Sciatic nerve (tissue), 2 donors: ENCODE results near the gene LRRC31. TPM values are rescaled to one million over a fixed set of nuclear protein-coding genes. Genes with fewer than 3 reads are reported as not detected.

ENCODE experiments used
- ATAC-seq: fragments of 200-7000 bp; cut with Tn5 transposase; one replicate; pipeline ENCODE4 v1.9.1; 2020; ENCODE audit warnings: mild to moderate bottlenecking, moderate library complexity
- DNase-seq: peaks from one replicate; pipeline ENCODE4 v3.0.0-alpha.2; 2020; ENCODE audit warnings: low spot score
- intact Hi-C: fragments of 100-400 bp; cut with DNase I; formaldehyde crosslinking; loops from one replicate; pipeline ENCODE4 v1.14.2; 2022
- total RNA-seq: library from RNA; stranded (reverse); fragmentation: NEBNext Ultra II Directional; extraction: Animal tissue kit (Norgen Biotek cat#: 25700); gene quantifications from one replicate; pipeline ENCODE4 v1.2.1, GENCODE V29; 2021
- donor health status: DM: no; HTN: no; CAD: no.
- donor health status: DM: no; HTN: no; CAD: no.

Gene LRRC31
- total RNA-seq = not detected

DNA sequence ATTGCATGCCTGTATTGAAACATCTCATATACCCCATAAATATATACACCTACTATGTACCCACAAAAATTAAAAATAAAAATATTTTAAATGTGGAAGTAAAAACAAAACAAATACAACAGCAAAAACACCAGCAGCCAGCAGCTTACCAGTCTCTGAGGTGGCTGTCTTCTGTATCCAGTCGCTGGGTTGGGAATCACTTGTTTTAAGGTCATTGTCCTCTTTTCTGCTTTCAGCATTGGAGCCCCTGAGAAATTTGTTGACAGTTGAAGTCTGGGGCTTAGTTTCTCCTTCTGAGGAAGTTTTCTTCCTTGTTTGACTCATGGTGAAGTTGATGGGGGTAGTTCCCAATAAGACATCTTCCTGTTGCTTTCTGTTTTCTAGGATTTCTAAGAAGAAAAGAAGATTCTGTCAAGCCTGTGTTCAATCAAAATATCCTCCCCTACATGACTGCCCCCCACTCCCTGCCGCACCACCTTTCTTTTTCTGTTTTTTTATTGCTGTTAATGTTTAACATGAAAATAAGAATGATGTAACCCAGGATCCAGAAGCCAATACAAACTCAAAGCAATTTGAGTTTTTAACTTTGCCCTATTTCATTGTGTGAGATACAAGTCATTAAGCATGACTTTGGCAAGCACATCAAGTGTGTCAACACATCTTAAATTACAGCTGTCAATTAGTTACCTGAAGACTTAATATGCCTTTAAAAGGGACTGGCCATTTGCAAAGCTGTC is at the start of gene LRRC31:
Gene LRRC31 (minus strand): TSS at position 452 of the 737 bp plus-strand sequence. CDS start 128 bp downstream, at position 324.
- DNase-seq = no peak

DNA sequence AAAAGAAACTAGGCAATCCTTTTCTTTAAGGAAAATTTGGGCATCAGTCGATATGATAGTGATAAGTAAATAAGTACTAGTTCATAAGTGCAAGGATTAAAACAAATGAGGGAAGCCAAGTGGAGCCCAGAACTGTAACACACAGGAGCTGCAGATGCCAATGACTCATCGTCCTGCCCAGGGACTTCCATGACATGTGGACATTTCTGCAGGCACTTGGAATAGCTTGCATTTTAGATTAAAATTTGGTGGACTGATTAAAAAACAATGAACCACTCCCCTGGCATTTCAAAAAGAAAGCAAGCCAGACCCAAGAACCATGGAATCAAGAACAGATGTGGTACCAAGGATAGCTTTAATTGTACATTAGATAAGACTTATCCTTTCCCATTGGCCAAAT is 44.6 kb upstream of the LRRC31 start:
- ATAC-seq = no peak
- intact Hi-C loops = no loop called here
- no peak for DNase-seq

More for the DNA sequence above, at the start of gene LRRC31:
- intact Hi-C loops = no loop called here
- no peak for ATAC-seq

DNA sequence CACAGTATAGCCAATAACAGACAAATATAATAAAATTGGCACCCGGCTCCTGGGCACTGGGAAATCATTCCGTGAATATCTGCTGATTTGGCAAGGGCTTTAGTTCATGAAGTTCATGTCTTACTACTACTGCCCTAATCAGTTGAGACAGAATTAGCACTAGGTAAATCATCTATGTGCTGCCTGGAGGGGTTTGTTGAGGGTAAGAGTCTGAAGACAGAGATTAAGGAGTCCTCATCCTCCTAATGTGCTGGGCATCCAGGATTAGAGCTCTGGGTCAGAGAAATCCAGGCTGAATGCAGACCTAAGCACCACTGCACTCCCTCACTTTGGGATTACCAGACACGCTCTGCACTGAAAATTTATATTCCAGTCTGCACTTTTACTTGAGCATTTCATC is 43.6 kb upstream of the LRRC31 start:
- no peak for ATAC-seq
- intact Hi-C loops = no loop called here
- DNase-seq = no peak

DNA sequence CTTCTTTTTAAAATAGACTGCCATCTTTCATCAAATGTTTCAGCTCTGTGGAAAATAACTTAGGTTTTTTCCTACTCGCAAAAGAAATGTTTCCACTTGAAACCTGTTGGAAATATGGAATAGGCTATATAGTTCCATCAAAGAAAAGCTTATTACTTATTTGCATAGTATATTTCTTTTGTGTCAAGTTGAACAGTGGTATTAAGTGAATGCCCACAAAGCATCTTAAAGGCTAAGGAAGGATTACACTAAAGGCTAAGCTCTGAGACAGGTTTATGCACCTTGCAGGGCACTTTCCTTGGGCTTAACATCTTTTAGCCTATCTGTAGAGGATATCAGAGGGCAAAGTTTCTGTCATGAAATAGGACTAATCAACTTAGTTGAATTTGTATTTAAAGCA is 41.5 kb upstream of the LRRC31 start, which contains the start of gene SAMD7:
Gene SAMD7 (plus strand): TSS at position 301 of the 400 bp plus-strand sequence. CDS start 7,927 bp downstream, outside the sequence.
- no peak for ATAC-seq
- intact Hi-C loops = no loop called here

DNA sequence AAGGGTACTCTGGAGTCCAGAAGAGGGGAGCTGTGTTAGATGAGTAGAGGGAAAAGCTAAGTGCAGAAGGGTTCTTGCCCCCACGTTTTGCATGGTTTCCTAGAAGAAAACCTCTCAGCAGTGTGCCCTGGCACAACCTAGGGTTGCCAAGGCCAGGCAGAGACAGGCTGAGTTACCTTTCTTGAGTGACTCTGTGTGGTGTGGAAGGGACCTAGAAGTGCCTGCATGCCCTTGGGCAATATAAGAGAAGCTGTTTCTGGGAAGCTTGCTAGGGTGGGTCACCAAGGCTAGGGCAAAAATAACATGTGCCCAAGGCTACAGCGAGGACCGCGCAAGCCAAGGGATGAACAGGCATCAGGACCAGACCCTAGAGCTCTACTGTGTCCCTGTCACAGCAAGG is 38.2 kb upstream of the LRRC31 start:
- ATAC-seq = no peak
- intact Hi-C loops = no loop called here
- no peak for DNase-seq

More for the DNA sequence above, 41.5 kb upstream of the LRRC31 start, which contains the start of gene SAMD7:
- no peak for DNase-seq

DNA sequence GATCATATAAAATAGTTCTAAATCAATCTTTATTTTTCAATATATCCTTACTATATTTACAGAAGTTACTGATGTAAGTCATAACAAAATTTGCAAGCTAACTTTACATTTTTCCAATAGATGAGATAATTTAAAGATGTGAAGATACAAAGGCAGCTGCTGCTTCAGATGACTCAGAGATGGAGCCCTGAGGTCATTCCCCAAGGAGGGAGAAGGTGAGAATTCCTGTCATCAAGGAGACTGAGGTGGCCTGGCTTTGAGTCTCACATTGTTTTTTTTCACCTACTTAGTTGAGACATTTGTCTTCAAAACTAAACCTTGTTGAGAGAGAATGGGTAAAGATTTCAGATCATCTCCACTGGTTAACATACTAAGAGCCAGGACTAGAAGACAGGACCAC is 37.7 kb upstream of the LRRC31 start:
- intact Hi-C loops = no loop called here
- DNase-seq (no peak), ATAC-seq (no peak)

DNA sequence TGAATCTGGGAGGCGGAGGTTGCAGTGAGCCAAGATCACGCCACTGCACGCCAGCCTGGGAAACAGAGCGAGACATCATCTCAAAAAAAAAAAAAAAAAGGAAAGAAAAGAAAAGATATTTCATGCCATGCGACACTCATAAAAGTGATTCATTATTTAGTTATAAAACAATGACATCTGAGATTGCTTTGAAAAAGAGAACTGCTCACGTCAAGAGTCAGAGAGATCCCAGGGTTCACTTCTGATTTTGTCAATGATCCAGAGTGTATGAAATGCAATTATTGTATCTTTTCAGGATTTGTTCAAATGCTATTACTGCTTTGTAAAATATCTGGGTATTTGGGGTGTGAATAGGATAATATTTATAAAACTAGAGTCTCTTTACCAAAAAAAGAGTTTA is 35.7 kb upstream of the LRRC31 start:
- DNase-seq (no peak), ATAC-seq (no peak)
- intact Hi-C loops = no loop called here

DNA sequence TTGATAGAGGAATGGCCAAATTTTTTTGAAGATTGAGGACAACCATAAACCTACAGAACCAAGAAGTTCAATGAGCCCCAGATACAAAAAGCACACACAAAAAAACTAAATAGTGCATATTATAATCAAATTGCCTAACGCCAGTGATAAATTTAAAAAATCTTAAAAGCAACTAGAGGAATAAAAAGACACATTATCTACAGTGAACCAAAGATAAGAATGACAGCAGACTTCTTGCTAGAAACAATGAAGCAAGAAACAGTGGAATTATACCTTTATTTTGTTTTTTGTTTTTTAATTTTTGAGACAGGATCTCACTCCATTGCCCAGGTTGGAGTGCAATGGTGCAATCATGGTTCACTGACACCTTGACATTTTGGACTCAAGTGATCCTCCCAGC is 31.7 kb upstream of the LRRC31 start:
- intact Hi-C loops = no loop called here
- ATAC-seq (no peak), DNase-seq (no peak)

DNA sequence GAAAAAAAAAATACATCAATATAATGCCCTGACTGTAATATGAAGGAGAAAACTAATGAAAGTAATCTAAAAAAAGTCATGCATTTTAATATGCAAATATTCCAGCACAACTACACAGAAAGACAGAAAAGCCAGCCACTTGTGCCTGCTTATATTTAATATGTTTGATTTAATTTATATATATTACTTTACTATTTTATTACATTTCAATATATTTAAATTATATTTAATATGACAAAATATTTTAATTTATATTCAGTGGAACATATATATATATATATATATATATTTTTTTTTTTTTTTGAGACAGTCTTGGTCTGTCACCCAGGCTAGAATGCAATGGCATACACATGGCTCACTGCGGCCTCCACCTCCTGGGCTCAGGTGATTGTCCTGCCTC is 27.5 kb upstream of the LRRC31 start:
- intact Hi-C loops = no loop called here
- ATAC-seq (no peak), DNase-seq (no peak)

DNA sequence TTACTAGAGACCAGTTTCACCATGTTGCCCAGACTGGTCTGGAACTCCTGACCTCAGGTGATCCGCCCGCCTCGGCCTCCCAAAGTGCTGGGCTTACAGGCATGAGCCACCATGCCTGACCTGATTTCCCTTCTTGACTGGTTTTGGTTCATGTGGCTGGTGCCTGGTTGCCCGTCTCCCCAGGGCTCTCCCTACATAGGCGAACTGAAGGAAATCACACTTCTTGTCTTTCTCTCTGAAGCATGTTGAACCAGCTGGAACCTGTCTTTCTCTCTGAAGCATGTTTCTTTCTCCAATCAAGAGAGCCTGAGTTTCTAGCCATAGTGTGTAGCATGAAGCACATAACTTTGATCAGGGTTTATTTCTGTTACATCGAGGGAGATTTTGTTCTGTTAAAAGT is 25.3 kb upstream of the LRRC31 start:
- intact Hi-C loops = no loop called here
- ATAC-seq = no peak
- DNase-seq = no peak

DNA sequence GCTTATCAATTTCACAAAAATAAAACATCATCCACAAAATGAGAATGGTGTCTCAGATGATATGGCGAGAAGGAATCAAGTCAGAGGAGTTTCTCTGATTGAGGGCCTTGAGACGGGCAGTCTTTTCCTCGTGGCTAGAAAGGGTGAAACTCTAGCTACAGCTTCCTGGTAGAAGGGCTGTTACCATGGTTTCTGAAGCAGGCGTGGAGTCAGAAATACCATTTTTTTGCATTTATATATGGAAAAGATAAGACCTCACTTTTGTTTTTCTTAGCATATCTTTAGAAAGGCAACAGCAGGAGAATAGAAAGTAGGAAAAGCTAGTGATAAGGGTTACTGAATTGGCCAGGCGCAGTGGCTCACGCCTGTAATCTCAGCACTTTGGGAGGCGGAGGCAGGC is 24.4 kb upstream of the LRRC31 start:
- ATAC-seq (no peak), DNase-seq (no peak)
- intact Hi-C loops = no loop called here

DNA sequence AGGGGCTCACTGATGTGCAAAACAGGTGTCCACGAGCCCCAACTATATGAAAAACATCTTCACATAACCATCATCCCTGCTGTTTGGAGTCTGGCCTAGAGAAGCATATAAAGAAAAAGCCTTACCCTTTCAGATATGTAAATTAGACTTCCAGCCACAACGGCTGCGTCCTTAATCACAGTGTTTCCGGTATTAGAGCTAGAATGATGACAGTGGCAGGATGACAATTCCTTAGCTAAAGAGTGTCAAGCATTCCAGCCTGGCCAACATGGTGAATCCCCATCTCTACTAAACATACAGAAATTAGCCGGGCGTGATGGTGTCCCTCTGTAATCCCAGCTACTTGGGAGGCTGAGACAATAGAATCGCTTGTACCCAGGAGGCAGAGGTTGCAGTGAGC is 22.2 kb upstream of the LRRC31 start:
- intact Hi-C loops = no loop called here
- ATAC-seq (no peak), DNase-seq (no peak)

DNA sequence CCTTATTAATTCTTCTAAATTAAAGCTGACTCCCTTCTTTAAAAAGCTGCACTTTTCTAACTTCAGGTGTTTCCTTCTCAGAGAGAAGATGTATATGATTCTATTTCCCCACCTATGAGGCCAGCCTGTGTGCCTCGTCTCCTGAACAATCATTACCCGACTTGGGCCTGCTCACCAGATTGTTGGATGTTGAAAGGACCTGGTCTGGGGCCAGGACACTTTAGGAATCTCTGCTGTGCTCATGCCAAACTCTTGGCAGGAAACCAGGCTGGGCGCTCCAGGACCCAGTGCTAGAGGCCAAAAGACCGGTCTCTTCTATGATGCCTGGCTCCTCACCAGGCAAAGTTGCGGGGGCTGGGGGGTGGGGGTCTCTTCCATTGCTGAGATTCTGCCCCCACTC is 16.9 kb upstream of the LRRC31 start:
- DNase-seq (no peak), ATAC-seq (peak; percentile 65)
- intact Hi-C loops = no loop called here

DNA sequence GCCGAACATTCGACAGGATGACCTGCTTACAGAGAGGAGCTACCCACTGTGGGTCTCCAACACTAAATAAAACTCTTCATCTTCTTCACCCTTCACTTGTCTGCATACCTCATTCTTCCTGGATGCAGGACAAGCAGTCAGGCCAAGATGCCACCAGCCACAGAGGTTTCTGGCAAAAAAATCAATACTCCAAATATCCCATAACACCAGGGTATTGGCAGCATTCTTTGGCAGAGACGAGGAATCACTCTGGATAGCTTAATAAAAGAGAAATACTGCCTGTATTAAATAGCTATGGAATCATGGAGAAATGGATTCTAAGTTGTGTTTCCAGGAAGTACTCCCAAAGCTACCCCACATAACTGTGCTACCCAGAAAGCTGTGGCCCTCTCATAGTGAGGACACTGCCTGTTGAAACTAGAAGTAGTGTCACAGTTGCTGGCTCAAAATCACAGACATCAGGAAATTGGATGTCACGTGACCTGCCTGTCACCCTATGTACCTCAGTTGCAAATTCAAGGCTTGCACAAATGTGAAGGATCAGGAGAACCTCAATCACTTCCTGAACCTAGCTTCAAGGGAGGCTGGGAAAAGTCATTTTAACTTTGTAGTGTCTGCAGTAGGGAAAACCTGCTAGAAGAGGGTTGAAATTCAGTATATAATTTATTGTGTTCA is 11.0 kb upstream of the LRRC31 start:
- intact Hi-C loops = no loop called here
- ATAC-seq (no peak), DNase-seq (no peak)

DNA sequence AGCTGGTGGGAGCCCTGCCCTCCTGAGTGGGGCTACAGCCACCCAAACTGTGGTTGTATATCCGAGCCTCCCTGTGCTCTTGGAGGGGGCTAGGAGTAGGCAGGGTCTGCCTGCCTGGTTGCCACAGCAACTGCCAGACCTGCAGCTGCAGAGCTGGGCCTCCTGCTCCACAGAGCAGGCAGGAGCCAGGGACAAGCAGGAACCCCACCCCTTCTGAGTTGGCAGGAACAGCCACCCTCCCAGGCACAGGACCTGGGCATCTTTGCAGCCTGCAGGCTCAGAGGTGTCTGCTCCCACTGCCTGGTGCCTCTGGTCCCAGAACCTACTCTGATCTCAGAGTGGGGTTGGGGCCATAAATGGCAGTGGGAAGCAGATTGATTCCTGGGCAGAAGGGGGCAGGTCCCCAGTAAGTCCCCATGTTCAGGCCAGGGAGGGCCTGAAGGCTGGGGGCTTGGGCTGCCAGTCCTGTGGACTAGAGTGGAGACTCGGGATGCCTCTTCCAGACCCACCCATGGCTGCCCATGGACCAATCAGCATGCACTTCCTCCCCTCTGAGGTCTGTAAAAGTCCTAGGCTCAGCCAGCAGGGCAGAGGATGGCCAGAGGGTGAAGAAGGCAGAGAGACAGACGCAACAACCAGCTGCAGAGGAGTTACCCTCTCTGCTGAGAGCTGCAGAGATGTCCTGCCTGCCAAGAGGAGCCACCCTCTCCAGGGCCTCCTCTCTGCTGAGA is 10.3 kb upstream of the LRRC31 start:
- no peak for ATAC-seq
- DNase-seq = no peak
- intact Hi-C loops = no loop called here

DNA sequence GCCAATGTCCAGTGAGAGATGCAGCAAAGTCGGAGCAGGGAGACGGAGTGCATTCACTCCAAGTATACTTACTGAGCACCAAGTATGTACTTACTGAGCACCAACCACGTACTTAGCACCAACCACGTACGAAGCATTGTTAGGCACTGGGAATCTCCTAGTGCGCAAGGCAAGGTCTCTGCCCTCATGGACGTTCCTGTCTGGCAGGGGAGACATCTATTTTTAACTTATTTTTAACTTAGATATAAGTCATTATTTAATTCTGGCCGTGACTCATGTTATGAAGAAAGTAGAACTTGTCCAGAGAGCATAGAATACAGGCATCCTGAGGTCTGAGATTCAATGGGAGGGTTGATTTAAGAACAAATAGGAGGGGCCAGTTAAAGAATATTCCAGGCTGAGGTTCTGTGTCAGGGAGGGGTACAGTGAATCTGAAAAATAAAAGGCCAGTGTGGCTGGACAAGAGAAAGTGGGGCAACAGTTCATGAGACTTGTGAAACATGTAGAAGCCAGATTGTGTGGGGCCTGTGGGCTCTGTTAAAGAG is 9.3 kb upstream of the LRRC31 start:
- DNase-seq = no peak
- intact Hi-C loops = no loop called here
- ATAC-seq = no peak

DNA sequence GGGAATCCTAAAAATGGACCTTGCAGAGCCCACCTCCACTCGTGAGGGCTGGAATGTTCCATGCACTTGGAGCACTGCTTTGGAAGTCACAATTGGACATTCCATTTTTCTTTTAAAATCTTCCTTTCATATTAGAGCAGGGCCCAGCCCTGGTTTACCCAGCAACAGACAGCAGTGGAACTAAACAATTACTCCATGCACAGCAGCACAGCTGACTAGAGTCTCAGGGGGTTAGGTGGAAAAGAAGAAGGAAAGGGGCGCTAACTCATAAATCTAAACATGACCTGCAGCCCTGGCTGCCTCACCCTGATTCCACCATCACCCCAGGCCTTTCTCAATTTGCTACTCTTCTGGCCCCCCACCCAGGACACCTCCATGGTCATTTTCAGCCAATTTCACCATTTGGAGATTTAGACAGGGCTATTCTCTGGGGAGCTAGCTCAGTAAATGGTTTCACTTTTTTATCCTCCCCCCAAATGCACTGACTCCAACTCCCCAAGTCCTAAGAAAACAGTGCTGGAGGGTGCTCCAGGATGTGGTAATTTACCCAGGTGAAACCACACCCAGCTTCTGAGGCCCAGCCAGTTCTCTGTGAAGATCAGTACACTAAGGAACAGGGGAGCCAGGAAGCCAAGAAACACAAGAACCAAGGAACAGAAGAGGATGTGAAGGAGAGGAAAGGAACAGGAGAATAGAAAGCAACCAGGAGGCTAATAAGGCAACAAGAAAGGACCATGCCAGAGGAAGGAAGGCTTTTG is 1.6 kb upstream of the LRRC31 start:
- intact Hi-C loops = no loop called here
- DNase-seq (no peak), ATAC-seq (peak; percentile 95)

DNA sequence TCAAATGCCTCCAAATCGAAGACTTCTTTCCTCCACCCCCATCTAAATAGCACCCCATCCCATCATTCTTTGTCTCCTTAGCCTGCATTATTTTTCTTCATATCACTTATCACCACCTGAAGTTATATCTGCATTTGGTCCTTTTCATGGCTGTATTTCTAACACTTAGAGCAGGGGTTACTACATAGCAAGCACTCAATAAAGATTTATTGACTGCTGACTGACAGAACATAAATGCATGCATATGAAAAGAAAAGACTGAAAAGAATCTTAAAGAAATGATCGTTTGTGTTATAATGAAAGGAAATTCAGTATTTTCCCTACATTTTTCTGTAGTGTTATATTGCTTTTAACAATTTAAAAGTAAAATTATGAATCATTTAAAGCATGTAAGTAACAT is 1.4 kb downstream of the LRRC31 start:
- intact Hi-C loops = no loop called here
- ATAC-seq = no peak
- no peak for DNase-seq

DNA sequence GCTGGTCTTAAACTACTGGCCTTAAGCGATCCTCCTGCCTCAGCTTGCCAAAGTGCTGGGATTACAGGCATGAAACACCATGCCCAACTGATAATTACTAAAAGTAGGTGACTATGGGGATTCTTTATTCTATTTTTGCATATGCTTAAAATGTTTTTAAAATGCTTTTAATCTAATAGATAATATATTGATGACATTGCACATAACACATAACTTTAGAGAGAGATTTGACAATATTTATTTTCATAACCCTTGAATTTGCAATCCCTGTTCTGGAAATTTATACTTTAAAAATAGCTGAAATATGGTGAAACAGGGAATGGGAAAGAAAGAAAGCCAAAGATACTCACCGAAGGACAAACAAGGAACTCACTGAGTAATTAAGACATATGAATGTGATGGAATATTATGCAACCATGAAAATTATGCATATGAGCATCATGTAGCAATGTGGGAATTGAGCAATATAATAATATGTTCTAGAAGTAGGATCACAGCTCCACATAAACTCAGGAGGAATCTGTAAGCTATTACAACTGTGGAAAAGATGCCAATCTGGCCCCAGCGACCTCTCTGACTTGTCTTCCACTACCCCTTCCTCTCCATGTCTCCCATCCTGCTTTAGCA is 2.0 kb downstream of the LRRC31 start:
- DNase-seq (no peak), ATAC-seq (no peak)
- intact Hi-C loops = no loop called here
